ENCODE measurements around the gene IVNS1ABP. TPM values are rescaled to one million over a fixed set of nuclear protein-coding genes. Genes with fewer than 3 reads are reported as not detected.
"Not testable (repeated sequence)": the region's sequence is repeated elsewhere in the genome, so short reads cannot be mapped to it uniquely, and the experiment has no call there.

IVNS1ABP gene
- polyA plus RNA-seq, 12 donors = 48.8 to 97.5 (median 80.4) TPM; not detected in 1

- DNase-seq = no peak
These were observed 21.9 kb upstream of the IVNS1ABP start for GRCh38 chr1:185338719-185339622.

DNA sequence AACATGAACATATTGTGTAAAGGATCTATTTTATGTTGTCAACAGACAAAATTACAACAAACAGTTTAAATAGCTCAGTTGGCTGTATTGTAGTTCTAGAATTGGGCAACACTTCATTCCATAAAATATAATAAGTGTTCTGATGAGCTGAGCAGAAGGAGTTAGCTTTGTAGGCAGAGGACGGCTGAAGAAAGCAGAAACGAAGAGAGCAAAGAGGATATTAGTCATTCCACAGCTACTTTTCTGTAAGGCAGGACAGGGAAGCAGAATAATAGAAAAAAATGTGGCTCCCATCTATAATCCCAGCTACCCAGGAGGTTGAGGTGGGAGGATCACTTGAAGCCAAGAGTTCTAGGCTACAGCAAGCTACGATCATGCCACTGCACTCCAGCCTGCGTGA, 20.2 kb upstream of the IVNS1ABP start:
- no peak for DNase-seq

DNA sequence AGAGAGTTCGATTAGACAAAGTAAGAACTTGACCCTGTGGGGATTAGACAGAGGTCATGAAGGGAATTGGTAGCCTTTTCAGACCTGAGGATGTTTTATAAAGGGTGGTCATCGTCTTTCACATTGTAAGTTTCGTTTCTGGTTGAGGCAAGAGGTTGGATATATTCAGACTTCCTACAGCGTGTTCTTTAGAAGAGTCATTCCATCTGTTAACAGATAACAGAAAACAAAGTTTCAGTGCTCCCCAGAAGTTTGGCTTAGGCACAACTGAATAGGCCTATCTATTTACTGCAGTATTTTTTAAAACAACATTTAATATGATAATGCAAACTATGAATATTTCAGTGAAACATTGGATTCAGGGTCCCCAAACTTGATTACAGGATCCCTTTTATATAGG, 17.1 kb upstream of the IVNS1ABP start:
- no peak for DNase-seq

DNA sequence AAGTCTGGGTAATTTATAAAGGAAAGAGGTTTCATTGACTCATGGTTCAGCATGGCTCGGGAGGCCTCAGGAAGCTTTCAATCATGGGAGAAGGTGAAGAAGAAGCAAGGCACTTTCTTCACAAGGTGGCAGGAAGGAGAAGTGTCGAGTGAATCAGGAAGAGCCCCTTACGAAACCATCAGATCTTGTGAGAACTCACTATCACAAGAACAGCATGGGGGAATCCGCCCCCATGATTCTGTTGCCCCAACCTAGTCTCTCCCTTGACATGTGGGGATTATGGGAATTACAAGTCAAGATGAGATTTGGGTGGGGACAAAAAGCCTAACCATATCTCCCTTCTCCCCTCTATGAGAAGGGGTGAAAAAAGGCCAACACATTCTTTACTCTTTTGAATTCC, 11.2 kb upstream of the IVNS1ABP start:
- DNase-seq = no peak

DNA sequence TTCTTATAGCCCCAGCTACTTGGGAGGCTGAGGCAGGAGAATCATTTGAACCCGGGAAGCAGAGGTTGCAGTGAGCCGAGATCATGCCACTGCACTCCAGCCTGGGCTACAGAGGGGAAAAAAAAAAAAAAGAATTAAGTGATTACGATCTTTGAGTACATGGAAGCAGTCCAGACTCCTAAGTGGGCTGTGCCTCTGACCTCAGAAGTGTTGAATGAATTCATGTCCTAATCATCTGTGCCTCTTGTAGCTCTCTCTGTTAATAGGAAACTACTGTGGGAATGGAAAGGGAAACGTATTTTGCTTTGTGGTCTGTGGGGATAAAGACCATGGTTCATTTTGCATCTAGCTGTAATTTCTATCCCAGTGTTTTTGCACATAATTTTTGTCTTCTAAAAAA, 8.4 kb upstream of the IVNS1ABP start:
- DNase-seq = no peak

DNA sequence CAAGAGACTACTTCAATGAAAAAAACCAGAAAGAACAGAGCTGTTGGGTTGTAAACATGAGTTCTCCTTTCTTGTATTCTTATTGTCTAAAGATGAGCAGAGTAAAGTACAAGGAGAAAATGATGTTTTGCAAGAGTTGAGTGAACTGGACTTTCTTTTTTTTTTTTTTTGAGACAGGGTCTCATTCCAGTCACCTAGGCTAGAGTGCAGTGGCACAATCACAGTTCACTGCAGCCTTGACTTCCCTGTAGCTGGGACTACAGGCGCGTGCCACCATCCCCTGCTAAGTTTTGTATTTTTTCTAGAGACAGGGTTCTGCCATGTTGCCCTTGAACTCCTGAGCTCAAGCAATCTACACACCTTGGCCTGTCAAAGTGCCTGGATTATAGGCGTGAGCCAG, 7.1 kb upstream of the IVNS1ABP start:
- DNase-seq = no peak

DNA sequence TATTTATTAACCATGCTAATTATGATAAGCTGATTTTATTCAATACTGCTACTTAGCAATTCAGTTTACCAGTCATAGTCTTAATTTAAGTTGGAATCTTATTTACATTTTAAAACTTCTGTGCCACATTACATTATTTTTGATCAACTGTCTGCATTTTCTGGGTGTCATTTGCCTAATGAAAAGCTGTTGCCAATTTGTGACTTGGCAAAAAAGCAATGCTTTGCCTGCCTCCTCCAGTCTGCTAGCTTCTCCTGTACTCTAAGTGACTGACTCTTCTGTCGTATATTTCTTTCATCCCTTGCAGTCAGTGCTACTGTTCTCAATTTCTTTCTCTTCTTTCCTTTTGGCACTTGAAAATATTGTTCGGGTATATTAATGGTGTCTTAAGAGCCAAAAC, 5.6 kb upstream of the IVNS1ABP start:
- no peak for DNase-seq

- DNase-seq = not testable (repeated sequence)
These were observed 4.7 kb upstream of the IVNS1ABP start for GRCh38 chr1:185321653-185322221.

DNA sequence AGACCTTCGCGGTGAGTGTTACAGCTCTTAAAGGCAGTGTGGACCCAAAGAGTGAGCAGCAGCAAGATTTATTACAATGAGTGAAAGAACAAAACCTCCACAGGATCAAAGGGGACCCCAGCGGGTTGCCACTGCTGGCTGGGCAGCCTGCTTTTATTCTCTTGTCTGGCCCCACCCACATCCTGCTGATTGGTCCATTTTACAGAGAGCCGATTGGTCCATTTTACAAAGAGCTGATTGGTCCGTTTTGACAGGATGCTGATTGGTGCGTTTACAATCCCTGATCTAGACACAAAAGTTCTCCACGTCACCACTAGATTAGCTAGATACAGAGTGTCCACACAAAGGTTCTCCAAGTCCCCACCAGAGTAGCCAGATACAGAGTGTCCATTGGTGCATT, 4.1 kb upstream of the IVNS1ABP start:
- not testable (repeated sequence) for DNase-seq

- no peak for DNase-seq
These were observed 2.1 kb upstream of the IVNS1ABP start for GRCh38 chr1:185319139-185319475.

GRCh38 chr1:185318431-185319138, 1.5 kb upstream of the IVNS1ABP start:
- DNase-seq = no peak

DNA sequence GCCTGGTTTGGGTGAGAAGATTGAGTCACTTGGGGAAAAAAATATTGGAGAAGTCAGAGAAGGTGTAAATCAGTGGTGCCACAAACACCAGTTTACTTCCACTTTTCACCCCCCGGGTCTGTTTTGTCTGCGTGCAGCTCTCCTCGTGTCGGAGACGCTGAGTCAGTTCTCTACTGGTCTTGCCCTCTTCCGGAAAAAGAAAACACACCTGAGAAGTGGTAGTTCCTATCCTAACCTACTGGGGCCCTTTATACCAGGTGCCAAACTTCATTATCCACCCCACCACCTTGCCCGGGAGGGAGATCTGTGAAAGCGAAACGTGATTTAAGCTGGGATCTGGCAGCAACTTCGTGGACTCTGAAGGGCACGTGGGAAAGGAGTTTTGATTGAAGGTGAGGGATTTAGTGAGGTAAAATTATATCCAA, 855 bp upstream of the IVNS1ABP start:
- DNase-seq = no peak

DNA sequence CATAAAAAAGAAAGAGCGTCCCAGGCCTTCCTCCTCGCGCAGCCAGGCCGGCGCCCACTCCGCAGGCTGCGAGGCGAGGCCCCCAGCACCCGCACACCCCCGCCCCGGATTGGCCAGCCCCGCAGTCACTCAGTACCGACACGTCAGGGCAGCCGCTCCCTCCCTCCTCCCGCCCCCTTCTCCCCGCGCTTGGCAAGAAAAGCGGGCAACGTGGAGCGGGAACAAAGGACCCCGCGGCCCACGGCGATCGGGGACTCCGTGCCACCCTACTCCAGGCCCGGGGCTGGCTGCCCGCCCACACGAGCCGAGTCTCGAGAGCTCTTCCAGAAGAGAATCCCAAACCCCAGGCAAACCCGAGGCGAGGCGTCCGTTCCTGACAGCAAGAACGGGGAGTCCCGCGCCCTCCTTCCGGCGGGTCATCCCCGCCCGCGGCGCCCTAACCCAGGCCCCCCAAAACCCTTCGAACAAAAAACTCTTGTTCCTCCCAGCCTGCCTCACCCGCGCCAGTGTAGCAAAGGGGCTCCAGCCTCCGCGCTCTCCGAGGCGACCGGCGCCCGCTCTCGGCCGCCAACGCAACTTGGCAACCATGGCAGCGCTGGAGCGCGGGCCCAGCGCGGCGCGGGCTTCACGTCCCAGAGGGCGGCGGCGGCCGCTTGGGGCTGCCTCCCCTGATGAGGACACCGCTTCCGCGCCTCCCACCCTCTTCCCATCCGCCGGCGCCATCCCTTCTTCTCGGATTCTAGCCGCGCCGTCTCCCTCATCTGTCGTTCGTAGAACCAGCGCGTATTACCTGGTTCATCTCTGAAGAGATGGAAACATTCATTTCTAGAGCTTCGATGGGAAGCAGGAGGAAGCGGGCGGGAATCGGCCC, 645 bp downstream of the IVNS1ABP start:
- DNase-seq = peak; percentile 94

- DNase-seq = no peak
These were observed 1.5 kb downstream of the IVNS1ABP start for GRCh38 chr1:185315445-185316071.

GRCh38 chr1:185314411-185314810, 2.6 kb downstream of the IVNS1ABP start:
- no peak for DNase-seq

DNA sequence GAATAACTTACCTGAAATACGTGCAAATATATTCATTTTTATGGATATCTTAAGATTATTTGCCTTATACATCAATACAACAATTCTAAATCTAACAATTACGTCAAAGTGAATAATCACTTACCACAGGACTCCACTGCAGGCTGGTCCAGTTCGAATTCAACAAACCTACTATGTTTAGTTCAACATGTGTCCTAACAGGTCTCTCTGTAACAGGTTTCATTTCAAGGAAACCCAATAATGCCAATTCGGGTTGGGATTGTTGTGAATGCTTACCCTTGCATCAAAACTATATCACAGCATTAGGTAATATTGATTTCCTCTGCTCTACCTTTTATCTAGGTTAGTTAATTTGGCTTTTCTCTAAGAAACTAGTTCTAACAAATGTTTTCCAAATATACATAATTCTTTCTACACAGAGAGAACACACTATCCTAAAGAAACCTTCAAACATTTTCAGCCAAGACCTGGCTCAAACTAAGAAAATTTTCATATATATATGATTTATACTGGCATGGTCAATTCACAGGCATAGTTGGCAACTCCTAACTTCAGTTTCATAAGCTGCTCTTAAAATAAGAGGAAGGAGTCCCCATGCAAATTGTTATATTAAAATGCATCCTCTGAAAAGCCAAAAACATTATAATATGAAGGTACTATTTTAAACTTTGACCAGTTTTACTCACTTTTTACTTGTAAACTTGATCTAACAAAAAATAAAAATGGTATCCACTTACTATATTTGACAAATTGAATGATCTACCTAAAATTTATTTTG, 4.5 kb downstream of the IVNS1ABP start:
- DNase-seq = no peak

DNA sequence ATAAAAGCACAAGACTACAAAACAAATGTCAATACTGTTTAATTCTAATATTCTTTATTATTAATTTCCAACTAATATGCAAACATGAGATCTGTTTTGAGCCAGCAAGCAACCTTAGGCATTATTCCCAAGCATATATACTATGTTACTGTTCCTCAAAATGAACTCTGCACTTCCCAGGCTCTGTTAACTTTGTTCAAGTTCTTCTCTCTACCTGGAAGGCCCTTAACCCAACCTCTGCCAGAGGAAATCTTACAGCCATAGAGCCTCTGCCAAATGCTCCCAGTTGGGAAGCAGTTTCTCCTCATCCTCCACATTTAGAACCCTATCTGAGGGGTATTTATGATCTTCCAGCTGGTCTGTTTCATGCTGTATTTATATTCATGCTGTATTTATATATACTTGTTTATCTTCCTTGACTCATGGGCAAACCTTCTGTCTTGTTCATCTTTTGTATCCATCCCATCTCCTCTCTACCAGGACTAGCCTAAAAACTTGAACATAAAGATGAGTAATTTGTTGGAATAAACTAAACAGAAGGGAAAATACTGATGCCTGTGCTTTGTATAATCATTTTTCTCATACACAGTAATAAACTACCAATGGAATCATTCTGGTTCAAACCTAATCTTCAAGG, 5.3 kb downstream of the IVNS1ABP start:
- DNase-seq = no peak

DNA sequence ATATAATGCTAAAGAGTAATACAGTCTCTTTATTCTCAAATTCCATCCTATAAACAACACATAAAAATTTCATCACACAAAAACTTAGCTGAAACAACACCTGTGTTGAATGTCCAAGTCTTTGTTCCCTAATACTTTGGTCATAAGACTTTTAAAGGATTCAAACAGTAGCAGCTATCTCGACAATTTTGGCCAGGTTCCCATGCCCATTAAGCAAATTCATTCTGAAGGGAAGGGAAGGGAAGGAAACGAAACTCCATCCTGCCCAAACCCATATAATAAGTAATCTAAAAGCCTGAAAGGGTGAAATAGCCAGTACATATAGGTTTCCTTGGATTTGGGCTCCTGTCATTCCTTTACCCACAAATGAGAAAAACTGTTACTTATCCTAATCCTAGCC, 7.5 kb downstream of the IVNS1ABP start:
- no peak for DNase-seq

DNA sequence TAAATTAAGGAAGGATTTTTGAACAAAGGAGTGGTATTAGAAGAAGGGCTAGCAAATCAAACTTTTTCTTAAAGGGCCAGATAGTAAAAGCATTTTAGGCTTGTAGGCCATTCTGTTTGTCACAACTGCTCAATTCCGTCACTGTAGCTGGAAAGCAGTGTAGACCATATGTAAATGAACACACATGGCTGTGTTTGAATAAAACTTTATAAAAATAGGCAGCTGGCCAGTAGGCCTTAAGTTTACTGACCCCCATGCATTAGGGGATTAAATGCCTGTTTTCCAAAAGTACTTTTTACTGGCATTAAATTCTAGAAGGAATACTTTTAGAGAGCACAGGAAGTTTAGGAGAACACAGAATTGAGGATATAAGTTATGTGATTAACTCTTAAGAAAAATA, 8.9 kb downstream of the IVNS1ABP start:
- DNase-seq = no peak

DNA sequence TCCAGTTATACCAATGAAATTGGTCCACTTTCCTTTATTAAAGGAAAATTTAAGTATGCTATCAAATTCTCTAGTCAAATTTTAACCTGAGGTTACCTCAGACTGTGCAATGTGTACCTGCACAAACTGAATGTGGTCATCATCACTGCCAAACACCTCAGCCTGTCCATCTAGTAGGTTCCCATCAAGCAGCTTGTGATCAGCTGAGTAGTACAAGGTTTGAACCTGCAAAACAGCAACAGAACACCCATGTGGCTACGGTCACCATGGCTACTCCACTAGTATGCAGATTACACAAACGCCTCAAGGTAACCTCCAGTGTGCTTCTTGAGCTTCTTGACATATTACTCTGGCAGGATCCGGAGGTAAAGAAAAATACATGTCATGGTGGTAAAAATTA, 11.6 kb downstream of the IVNS1ABP start:
- no peak for DNase-seq

Measured in muscle of arm (tissue), 12 donors.